K562 (cell line): ENCODE data around the gene PYGB. TPM values are rescaled to one million over a fixed set of nuclear protein-coding genes. Genes with fewer than 3 reads are reported as not detected.

Experiments used
- ATAC-seq: fragments of 200-7000 bp; cut with Tn5 transposase; 3 replicates; pipeline ENCODE4 v1.9.1; 2020; ENCODE audit warnings: moderate library complexity
- BruUV-seq: library from RNA; stranded (reverse); fragments of 400-500 nt; replicated peaks from 2 replicates; lab custom pipeline; 2021; lab: Mats Ljungman, UMichigan
- CTCF ChIA-PET: fragments of 300-600 bp; formaldehyde crosslinking; extraction: SDS; loops from one replicate; lab custom pipeline; 2021; ENCODE audit warnings: low intra/inter-chr PET ratio; lab: Yijun Ruan, JAX
- POLR2A ChIA-PET: fragments of 300-600, 350-650 bp; sonication (Branson Sonifier 250); formaldehyde crosslinking; extraction: SDS; loops from one replicate; lab custom pipeline; 2021; ENCODE audit warnings: antibody characterized with exemption, inconsistent platforms; lab: Yijun Ruan, JAX
- DNase-seq, 4 experiments: peaks; one replicate each; pipeline versions ENCODE4 v3.0.0 to v3.0.0-alpha.2; 2011 to 2018; ENCODE audit warnings: low spot score in 3 of 4, mixed read lengths in 3 of 4; ENCODE audit errors: extremely low read depth in 1 of 4
- FAIRE-seq: peaks from 2 replicates; lab custom pipeline; 2011; peaks lifted over from hg19 to GRCh38; lab: Jason Lieb, UNC
- H2AFZ ChIP-seq: 2 replicates; pipeline ENCODE4 v1.6.0; 2011; ENCODE audit warnings: low read depth, low read length, control low read depth, inconsistent platforms
- H3K27ac ChIP-seq: fragments of 200-600 bp; 3 replicates; pipeline ENCODE4 v1.8.0; 2011; ENCODE audit warnings: low read depth, mild to moderate bottlenecking, control low read depth, inconsistent platforms, low read length, moderate library complexity, mixed read lengths; ENCODE audit errors: extremely low read depth
- H3K27me3 ChIP-seq, 2 experiments: fragments of 300-600 bp in 1 of 2; 2 replicates in 1 of 2; 3 replicates in 1 of 2; pipeline versions ENCODE4 v1.6.0 to v1.8.0; 2011; ENCODE audit warnings: inconsistent platforms in 2 of 2, low read length in 2 of 2, mild to moderate bottlenecking in 1 of 2, mixed read lengths in 1 of 2, moderate library complexity in 1 of 2; ENCODE audit not compliant: control insufficient read depth in 2 of 2, insufficient read depth in 2 of 2
- H3K36me3 ChIP-seq: fragments of 300-600 bp; 3 replicates; pipeline ENCODE4 v1.8.0; 2011; ENCODE audit warnings: mild to moderate bottlenecking, low read length, inconsistent platforms; ENCODE audit not compliant: control insufficient read depth, insufficient read depth
- H3K4me1 ChIP-seq, 2 experiments: fragments of 200-600 bp in 1 of 2; replicated peaks in 1 of 2; 2 replicates in 1 of 2; 3 replicates in 1 of 2; pipeline versions ENCODE4 v1.5.1 to v1.8.0; 2011; ENCODE audit warnings: inconsistent platforms in 2 of 2, low read length in 2 of 2, mild to moderate bottlenecking in 1 of 2, mixed read lengths in 1 of 2, moderate library complexity in 1 of 2; ENCODE audit not compliant: control insufficient read depth in 2 of 2, insufficient read depth in 2 of 2
- H3K4me2 ChIP-seq: 2 replicates; pipeline ENCODE4 v1.6.1; 2011; ENCODE audit warnings: low read length, control low read depth, inconsistent platforms, mixed read lengths; ENCODE audit not compliant: insufficient read depth
- H3K4me3 ChIP-seq: fragments of 200-600 bp; sonication (generic), shearing (Covaris generic); 2 replicates; pipeline ENCODE4 v1.5.1; 2016; ENCODE audit warnings: control low read depth, inconsistent platforms
- H3K79me2 ChIP-seq: fragments of 200-600 bp; 3 replicates; pipeline ENCODE4 v1.8.0; 2011; ENCODE audit warnings: low read length, inconsistent platforms; ENCODE audit not compliant: control insufficient read depth, insufficient read depth
- H3K9ac ChIP-seq, 2 experiments: 2 replicates each; pipeline versions ENCODE4 v1.6.0 to v1.6.1; 2011; ENCODE audit warnings: low read depth in 2 of 2, low read length in 2 of 2, control low read depth in 1 of 2, inconsistent platforms in 1 of 2, mild to moderate bottlenecking in 1 of 2, mixed read lengths in 1 of 2; ENCODE audit not compliant: insufficient read depth in 1 of 2
- H3K9me1 ChIP-seq: one replicate; pipeline ENCODE4 v1.6.0; 2011; ENCODE audit warnings: inconsistent platforms, mild to moderate bottlenecking, low read length, moderate library complexity; ENCODE audit not compliant: control insufficient read depth, insufficient read depth
- H3K9me3 ChIP-seq: replicated peaks from 2 replicates; pipeline ENCODE4 v1.5.1; 2011; ENCODE audit warnings: low read depth, low read length, inconsistent platforms; ENCODE audit not compliant: control insufficient read depth, insufficient read depth
- H4K20me1 ChIP-seq: replicated peaks from 2 replicates; pipeline ENCODE4 v1.6.1; 2011; ENCODE audit warnings: low read length, inconsistent platforms, mixed read lengths; ENCODE audit not compliant: control insufficient read depth, insufficient read depth
- ETS2 ChIP-seq: IDR thresholded peaks from 2 replicates; pipeline ENCODE4 v1.6.1; 2016; ENCODE audit warnings: borderline replicate concordance, missing genetic modification characterization, mild to moderate bottlenecking, moderate library complexity, missing compliant biosample characterization; ENCODE audit not compliant: poor library complexity, severe bottlenecking
- GATA2 ChIP-seq: sonication (generic); formaldehyde crosslinking; IDR thresholded peaks from 2 replicates; pipeline ENCODE4 v1.4.0; 2020; ENCODE audit warnings: mild to moderate bottlenecking, missing genetic modification reagents
- SLC30A9 ChIP-seq: fragments of 250-450 bp; sonication (Bioruptor Pico); IDR thresholded peaks from 2 replicates; pipeline ENCODE4 v1.8.0; 2022; ENCODE audit warnings: mild to moderate bottlenecking, moderate library complexity
- SP2 ChIP-seq: IDR thresholded peaks from 2 replicates; pipeline ENCODE4 v1.6.1; 2011; ENCODE audit warnings: mild to moderate bottlenecking, low read depth, low read length, moderate library complexity; ENCODE audit not compliant: poor library complexity, severe bottlenecking; ENCODE audit errors: extremely low read depth
- ZFX ChIP-seq: sonication (generic); formaldehyde crosslinking; IDR thresholded peaks from 2 replicates; pipeline ENCODE4 v1.8.0; 2022; ENCODE audit warnings: mild to moderate bottlenecking, missing genetic modification reagents, moderate library complexity
- WGBS: fragments of 100-300 bp; shearing (Covaris generic); methylation state at CpG from one replicate; pipeline ENCODE4 v1.1.6; 2016; ENCODE audit warnings: low coverage, mixed read lengths; ENCODE audit not compliant: insufficient coverage; ENCODE audit errors: missing lambda C conversion rate; 5-methylcytosine and 5-hydroxymethylcytosine counted together
- in situ Hi-C: fragments of 300-500 bp; cut with MboI; formaldehyde crosslinking; loops from 4 replicates; pipeline ENCODE4 v1.15.0; 2018; ENCODE audit warnings: inconsistent platforms, mixed read lengths
- intact Hi-C: fragments of 100-400 bp; cut with micrococcal nuclease; formaldehyde crosslinking; loops from 2 replicates; pipeline ENCODE4 v1.14.2; 2022
- polyA plus RNA-seq, 8 experiments: library from polyadenylated mRNA; depleted of rRNA in 4 of 8; stranded (reverse) in 5 of 8; unstranded in 3 of 8; fragments of >200 nt; fragmentation: Nextera tagmentation in 2 of 8; fragmentation: Illumina TruSeq in 1 of 8; extraction: Ambion mirVana in 2 of 8; extraction: Trizol in 1 of 8; gene quantifications; 2 replicates each; pipeline versions ENCODE4 v1.2.1 to v1.2.3, GENCODE V29; 2011 to 2014; ENCODE audit warnings: inconsistent platforms in 1 of 8, missing spikeins in 1 of 8
- total RNA-seq, 7 experiments: library from RNA; depleted of rRNA in 6 of 7; stranded (reverse); fragments of >200 nt in 6 of 7; fragmentation: Illumina TruSeq in 2 of 7; extraction: Trizol in 2 of 7; gene quantifications; 2 replicates each; pipeline versions ENCODE4 v1.2.1 to v1.2.3, GENCODE V29; 2011 to 2021; ENCODE audit warnings: low replicate concordance in 1 of 7

Gene PYGB
- total and polyA plus RNA-seq, 9 of the 15 experiments (the other 6 are each of a cell fraction or from before 2014, with no cell fraction given), result 0.34 to 18.0 (median 9.8) TPM

GRCh38 chr20:25288291-25289181, 40.7 kb downstream of the PYGB start:
- 88% methylated on average over 13 of the region's 22 CpGs for WGBS
- no peaks in the 10 kb centered on the region for H4K20me1 ChIP-seq
- DNase-seq (no peak), FAIRE-seq (no peak), ATAC-seq (no peak)
- H3K4me3 ChIP-seq, result no peak overlapping the region
- POLR2A ChIA-PET, result no interaction called here
- no peak overlapping the region for H3K27ac ChIP-seq
- H3K4me2 ChIP-seq, result no peak overlapping the region
- H2AFZ ChIP-seq, result no peak overlapping the region
- intact Hi-C loops (no loop called here), in situ Hi-C loops (no loop called here)
- peaks cover 5% of the 10 kb centered on the region; the same call in 2 of the 3 replicates for H3K36me3 ChIP-seq
- TF ChIP-seq ETS2 (tag) (no peak), GATA2 (no peak), SLC30A9 (no peak), SP2 (no peak), ZFX (CRISPR knock-in tag) (no peak)
- H3K9me3 ChIP-seq, result no peaks in the 10 kb centered on the region
- H3K9me1 ChIP-seq, result no peaks in the 10 kb centered on the region
- H3K4me1 ChIP-seq, result no peaks in the 10 kb centered on the region
- no peaks in the 10 kb centered on the region for H3K27me3 ChIP-seq
- no peaks in the 10 kb centered on the region for H3K79me2 ChIP-seq
- BruUV-seq, result no TSS peak
- CTCF ChIA-PET, result no interaction called here
- no peak overlapping the region for H3K9ac ChIP-seq
